ENCODE measurements around the gene PRKG1. TPM values are rescaled to one million over a fixed set of nuclear protein-coding genes. Genes with fewer than 3 reads are reported as not detected.

Gene PRKG1
- total RNA-seq, 4 donors from 2014 or later = 24.5 to 46.1 (median 37.1) TPM

DNA sequence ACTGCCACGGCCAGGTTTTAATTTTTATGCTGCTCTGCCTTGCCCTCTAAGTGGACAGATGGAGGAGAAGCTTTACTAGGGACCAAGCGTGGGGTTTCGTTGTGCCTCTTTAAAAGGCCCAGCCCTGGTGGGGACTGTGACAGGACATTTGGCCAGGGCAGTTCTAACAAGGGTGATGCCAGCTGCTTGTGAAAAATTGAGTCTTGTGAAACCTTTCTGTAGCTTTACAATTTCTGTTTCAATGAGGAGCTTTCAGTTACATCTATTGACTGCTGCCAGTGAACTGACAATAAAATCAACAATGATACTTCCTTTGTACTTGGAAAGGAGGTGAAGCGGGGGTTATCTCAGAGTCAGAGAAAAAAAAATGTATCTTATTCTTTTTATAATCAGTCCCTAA is 858.2 kb downstream of the PRKG1 start:
- no peak for TF ChIP-seq POLR2A (IDR thresholded peaks at IDR 0.05; ENCODE audit: low read depth)
- no peak for TF ChIP-seq EP300 (IDR thresholded peaks at IDR 0.05)
- TF ChIP-seq, protein P1, sequence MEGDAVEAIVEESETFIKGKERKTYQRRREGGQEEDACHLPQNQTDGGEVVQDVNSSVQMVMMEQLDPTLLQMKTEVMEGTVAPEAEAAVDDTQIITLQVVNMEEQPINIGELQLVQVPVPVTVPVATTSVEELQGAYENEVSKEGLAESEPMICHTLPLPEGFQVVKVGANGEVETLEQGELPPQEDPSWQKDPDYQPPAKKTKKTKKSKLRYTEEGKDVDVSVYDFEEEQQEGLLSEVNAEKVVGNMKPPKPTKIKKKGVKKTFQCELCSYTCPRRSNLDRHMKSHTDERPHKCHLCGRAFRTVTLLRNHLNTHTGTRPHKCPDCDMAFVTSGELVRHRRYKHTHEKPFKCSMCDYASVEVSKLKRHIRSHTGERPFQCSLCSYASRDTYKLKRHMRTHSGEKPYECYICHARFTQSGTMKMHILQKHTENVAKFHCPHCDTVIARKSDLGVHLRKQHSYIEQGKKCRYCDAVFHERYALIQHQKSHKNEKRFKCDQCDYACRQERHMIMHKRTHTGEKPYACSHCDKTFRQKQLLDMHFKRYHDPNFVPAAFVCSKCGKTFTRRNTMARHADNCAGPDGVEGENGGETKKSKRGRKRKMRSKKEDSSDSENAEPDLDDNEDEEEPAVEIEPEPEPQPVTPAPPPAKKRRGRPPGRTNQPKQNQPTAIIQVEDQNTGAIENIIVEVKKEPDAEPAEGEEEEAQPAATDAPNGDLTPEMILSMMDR (IDR thresholded peaks at IDR 0.05) = no peak
- no peak for DNase-seq (ENCODE audit: extremely low spot score)

DNA sequence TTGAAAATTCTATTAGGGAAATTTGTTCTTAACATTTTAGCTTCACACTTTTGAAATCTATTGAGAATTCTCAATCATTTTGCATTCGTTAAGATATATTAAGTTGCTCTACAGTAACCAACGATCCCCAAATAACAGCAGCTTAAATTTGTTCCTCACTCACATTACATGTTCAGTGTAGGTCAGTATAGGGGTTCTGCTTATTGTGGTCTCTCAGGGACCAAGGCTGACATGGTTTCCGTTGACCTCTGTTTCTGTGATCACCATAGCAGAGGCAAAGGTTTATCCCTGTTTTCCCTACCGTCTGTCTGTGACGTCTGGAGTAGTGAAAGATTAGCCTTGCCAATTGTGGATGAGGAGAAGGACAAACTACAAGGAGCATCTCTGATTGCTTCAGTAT is 860.1 kb downstream of the PRKG1 start:
- WGBS = 79% methylated on average over 5 of the region's 5 CpGs
- Histone ChIP-seq H3K9me3 (no peaks in the 10 kb centered on the region), H3K4me1 (peaks cover 0 to 12% (median 0%) of the 10 kb centered on the region in 4 donors), H3K27ac (replicated peaks in 1 of 4) (no peak overlapping the region), H3K36me3 (no peaks in the 10 kb centered on the region), H3K4me3 (no peak overlapping the region), H3K27me3 (no peaks in the 10 kb centered on the region)
- no peak for DNase-seq (ENCODE audit: extremely low spot score)
- TF ChIP-seq POLR2A (IDR thresholded peaks at IDR 0.05; ENCODE audit: low read depth) (no peak), POLR2AphosphoS5 (IDR thresholded peaks at IDR 0.05) (no peak), EP300 (IDR thresholded peaks at IDR 0.05) (no peak)
- TF ChIP-seq, protein P1 (IDR thresholded peaks at IDR 0.05) = no peak
- intact Hi-C loops (cut with DNase I) = no loop called here

More for the DNA sequence above, 858.2 kb downstream of the PRKG1 start:
- no peaks in the 10 kb centered on the region for H3K36me3 ChIP-seq
- intact Hi-C loops (cut with DNase I) = no loop called here
- H3K4me1 ChIP-seq = peaks cover 0 to 9% (median 0%) of the 10 kb centered on the region in 4 donors
- H3K4me3 ChIP-seq = no peak overlapping the region
- H3K27ac ChIP-seq (replicated peaks in 1 of 4) = no peak overlapping the region
- no peaks in the 10 kb centered on the region for H3K9me3 ChIP-seq
- H3K27me3 ChIP-seq = no peaks in the 10 kb centered on the region
- WGBS = 83% methylated on average over 4 of the region's 4 CpGs

DNA sequence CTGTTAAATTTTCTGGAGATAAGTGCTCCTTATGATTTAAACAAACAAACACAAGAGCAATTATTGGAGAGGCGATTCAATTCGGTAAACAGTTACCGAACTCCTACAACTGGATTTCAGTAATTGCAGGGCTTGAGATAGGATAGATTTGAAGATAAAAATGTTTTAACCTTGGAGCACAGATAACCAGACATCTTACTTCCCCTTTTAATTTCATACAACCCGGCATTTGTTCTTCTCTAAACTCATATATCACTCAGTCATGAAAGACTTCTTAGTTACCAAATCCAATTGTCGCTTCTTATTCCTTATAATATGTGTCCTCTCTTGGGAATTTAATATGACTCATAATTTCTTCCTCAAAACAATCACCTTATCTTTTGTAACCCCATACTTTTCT is 861.1 kb downstream of the PRKG1 start:
- Histone ChIP-seq H3K4me1 (peaks cover 0 to 12% (median 0%) of the 10 kb centered on the region in 4 donors), H3K36me3 (no peaks in the 10 kb centered on the region), H3K27me3 (no peaks in the 10 kb centered on the region), H3K4me3 (no peak overlapping the region), H3K9me3 (no peaks in the 10 kb centered on the region), H3K27ac (replicated peaks in 1 of 4) (no peak overlapping the region)
- no peak for DNase-seq (ENCODE audit: extremely low spot score)
- WGBS = 78% methylated on average over 5 of the region's 5 CpGs
- TF ChIP-seq POLR2AphosphoS5 (IDR thresholded peaks at IDR 0.05) (no peak), POLR2A (IDR thresholded peaks at IDR 0.05; ENCODE audit: low read depth) (no peak), EP300 (IDR thresholded peaks at IDR 0.05) (no peak)
- TF ChIP-seq, protein P1 (IDR thresholded peaks at IDR 0.05) = no peak
- intact Hi-C loops (cut with DNase I) = no loop called here

DNA sequence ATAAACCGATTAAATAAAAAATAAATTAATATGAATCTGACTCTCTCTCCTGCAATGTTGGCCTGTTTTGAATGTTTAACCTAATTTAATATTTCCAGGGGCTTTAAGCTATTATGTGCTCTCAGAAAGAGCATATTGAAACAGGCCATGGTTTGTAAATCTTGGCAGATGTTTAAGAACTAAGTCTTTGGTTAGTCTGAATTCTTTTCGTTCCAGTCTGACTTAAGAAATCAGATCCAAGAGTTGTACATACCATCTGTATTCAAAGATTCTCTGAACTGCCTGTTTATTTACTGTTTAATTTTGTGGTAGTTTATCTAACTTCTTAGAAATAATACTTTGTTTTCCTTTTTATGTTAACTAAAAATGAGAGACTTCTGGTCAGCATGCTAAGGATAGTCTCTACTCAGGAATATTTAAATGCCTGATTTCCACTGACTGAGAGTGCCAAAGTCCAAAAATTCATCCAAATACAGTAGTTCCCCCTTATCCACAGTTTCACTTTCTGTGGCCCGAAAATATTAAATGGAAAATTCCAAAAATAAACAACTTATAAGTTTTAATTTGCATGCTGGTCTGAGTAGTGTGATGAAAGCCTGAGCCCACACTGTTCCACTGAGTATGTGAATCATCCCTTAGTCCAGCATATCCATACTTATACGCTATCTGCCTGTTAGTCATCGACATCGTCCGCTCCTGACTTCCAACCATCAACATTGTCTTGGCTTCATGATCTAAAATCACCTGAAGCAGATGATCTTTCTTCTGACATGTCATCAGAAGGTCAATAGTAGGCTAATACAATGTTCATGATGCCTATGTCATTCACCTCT is 863.2 kb downstream of the PRKG1 start:
- H3K36me3 ChIP-seq = no peaks in the 10 kb centered on the region
- DNase-seq (ENCODE audit: extremely low spot score) = no peak
- TF ChIP-seq POLR2AphosphoS5 (IDR thresholded peaks at IDR 0.05) (no peak), EP300 (IDR thresholded peaks at IDR 0.05) (no peak), POLR2A (IDR thresholded peaks at IDR 0.05; ENCODE audit: low read depth) (no peak)
- TF ChIP-seq, protein P1 (IDR thresholded peaks at IDR 0.05) = no peak
- H3K27me3 ChIP-seq = no peaks in the 10 kb centered on the region
- H3K27ac ChIP-seq (replicated peaks in 1 of 4) = no peak overlapping the region
- H3K4me3 ChIP-seq = no peak overlapping the region
- WGBS = 74% methylated on average over 7 of the region's 7 CpGs
- H3K9me3 ChIP-seq = no peaks in the 10 kb centered on the region
- intact Hi-C loops (cut with DNase I) = no loop called here
- H3K4me1 ChIP-seq = peaks cover 0 to 12% (median 0%) of the 10 kb centered on the region in 4 donors

Measured in esophagus muscularis mucosa (tissue), 4 donors.